Stomach (tissue), 9 donors: ENCODE results near the gene SH3PXD2A. TPM values are rescaled to one million over a fixed set of nuclear protein-coding genes. Genes with fewer than 3 reads are reported as not detected.
A peak's percentile ranks its signal among the peaks of the same experiment; 100 is the strongest.

ENCODE experiments used
- DNase-seq, 2 donors: peaks; one replicate each; pipeline versions ENCODE4 v3.0.0 to v3.0.0-alpha.2; 2013 to 2019
- H3K27ac ChIP-seq, 5 donors: fragments of 200-600 bp in 4 of 5; sonication (generic) in 4 of 5; one replicate each; pipeline ENCODE4 v1.5.1; 2013 to 2019; ENCODE audit warnings: mild to moderate bottlenecking in 1 of 5, moderate library complexity in 1 of 5
- H3K27me3 ChIP-seq, 3 donors: fragments of 200-600 bp; sonication (generic); one replicate each; pipeline ENCODE4 v1.5.1; 2017 to 2019; ENCODE audit warnings: mixed run types in 1 of 3
- H3K36me3 ChIP-seq, 4 donors: fragments of 200-600 bp; sonication (generic); 1 replicate in 3 of 4; 2 replicates in 1 of 4; pipeline ENCODE4 v1.5.1; 2016 to 2019
- H3K4me1 ChIP-seq, 4 donors: fragments of 200-600 bp; sonication (generic); one replicate each; pipeline ENCODE4 v1.5.1; 2016 to 2019
- H3K4me3 ChIP-seq, 4 donors: fragments of 200-600 bp; sonication (generic) in 3 of 4; one replicate each; pipeline ENCODE4 v1.5.1; 2016 to 2019; ENCODE audit warnings: mild to moderate bottlenecking in 1 of 4
- H3K9me3 ChIP-seq, 4 donors: fragments of 200-600 bp; sonication (generic); one replicate each; pipeline ENCODE4 v1.5.1; 2016 to 2019
- EP300 ChIP-seq: sonication (generic); formaldehyde crosslinking; IDR thresholded peaks from one replicate; pipeline ENCODE4 v1.6.1; 2017; ENCODE audit warnings: antibody characterized with exemption
- POLR2A ChIP-seq, 4 donors: fragments of 450-650 bp; IDR thresholded peaks; one replicate each; pipeline ENCODE4 v1.6.1; 2016; ENCODE audit warnings: antibody characterized with exemption in 4 of 4, control low read depth in 2 of 4, mild to moderate bottlenecking in 1 of 4, moderate library complexity in 1 of 4
- POLR2AphosphoS5 ChIP-seq, 3 donors: sonication (generic); formaldehyde crosslinking; IDR thresholded peaks; one replicate each; pipeline ENCODE4 v1.6.1; 2016; ENCODE audit warnings: antibody characterized with exemption in 3 of 3
- WGBS, 5 donors: extraction: QIAGEN DNeasy Blood & Tissue Kit in 3 of 5; methylation state at CpG; one replicate each; pipeline versions ENCODE4 v1.1.5 to v1.1.7; 2013 to 2018; 5-methylcytosine and 5-hydroxymethylcytosine counted together
- intact Hi-C: fragments of 100-400 bp; cut with DNase I; formaldehyde crosslinking; loops from one replicate; pipeline ENCODE4 v1.15.1; 2023; ENCODE audit warnings: low total_unique reads
- polyA plus RNA-seq, 3 donors: library from polyadenylated mRNA; stranded (reverse); fragments of 200-250 nt; gene quantifications; one replicate each; pipeline ENCODE4 v1.2.3, GENCODE V29; 2013
- total RNA-seq, 5 donors: library from RNA; depleted of rRNA; stranded (reverse); fragments of >200 nt; gene quantifications; one replicate each; pipeline versions ENCODE4 v1.1.0 to v1.2.3, GENCODE V29; 2014 to 2016
- TF ChIP-seq, protein P1 (sequence below), 7 experiments: fragments of 450-650 bp in 4 of 7; fragments of 200-600 bp in 3 of 7; sonication (generic) in 3 of 7; IDR thresholded peaks; one replicate each; pipeline ENCODE4 v1.5.1; 2016 to 2019; ENCODE audit warnings: antibody characterized with exemption in 7 of 7, control low read depth in 2 of 7, mild to moderate bottlenecking in 1 of 7
- donor health status: healthy with polysubstance abuse.
- donor health status: Bipolar disorder and iron deficiency.
- donor health status: healthy.

SH3PXD2A gene
- total and polyA plus RNA-seq, 8 donors = 12.8 to 51.6 (median 24.0) TPM

DNA sequence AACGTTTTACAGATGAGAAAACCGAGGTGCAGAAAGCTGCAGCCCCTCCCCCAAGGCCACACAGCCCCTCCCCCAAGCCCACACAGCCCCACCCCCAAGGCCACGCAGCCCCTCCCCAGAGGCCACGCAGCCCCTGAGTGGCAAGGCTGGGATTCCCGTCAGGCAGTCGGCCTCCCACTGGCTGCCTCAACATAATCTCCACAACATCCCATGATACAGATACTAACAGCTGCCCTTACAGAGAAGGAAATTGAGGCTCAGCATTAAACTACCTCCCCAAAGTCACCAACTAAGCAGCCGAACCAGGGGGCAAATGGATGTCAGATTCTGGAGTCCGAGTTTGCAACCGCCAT is 15.9 kb downstream of the SH3PXD2A start:
- no peaks in the 10 kb centered on the region for H3K9me3 ChIP-seq
- no peaks in the 10 kb centered on the region for H3K36me3 ChIP-seq
- TF ChIP-seq, protein P1, sequence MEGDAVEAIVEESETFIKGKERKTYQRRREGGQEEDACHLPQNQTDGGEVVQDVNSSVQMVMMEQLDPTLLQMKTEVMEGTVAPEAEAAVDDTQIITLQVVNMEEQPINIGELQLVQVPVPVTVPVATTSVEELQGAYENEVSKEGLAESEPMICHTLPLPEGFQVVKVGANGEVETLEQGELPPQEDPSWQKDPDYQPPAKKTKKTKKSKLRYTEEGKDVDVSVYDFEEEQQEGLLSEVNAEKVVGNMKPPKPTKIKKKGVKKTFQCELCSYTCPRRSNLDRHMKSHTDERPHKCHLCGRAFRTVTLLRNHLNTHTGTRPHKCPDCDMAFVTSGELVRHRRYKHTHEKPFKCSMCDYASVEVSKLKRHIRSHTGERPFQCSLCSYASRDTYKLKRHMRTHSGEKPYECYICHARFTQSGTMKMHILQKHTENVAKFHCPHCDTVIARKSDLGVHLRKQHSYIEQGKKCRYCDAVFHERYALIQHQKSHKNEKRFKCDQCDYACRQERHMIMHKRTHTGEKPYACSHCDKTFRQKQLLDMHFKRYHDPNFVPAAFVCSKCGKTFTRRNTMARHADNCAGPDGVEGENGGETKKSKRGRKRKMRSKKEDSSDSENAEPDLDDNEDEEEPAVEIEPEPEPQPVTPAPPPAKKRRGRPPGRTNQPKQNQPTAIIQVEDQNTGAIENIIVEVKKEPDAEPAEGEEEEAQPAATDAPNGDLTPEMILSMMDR (IDR thresholded peaks at IDR 0.05) = no peak
- TF ChIP-seq EP300 (no peak), POLR2A (IDR thresholded peaks at IDR 0.05) (no peak), POLR2AphosphoS5 (IDR thresholded peaks at IDR 0.05) (no peak)
- WGBS, 5 donors = 79 to 88% (median 87%) methylated on average over 9 of the region's 9 CpGs
- no peak overlapping the region for H3K27ac ChIP-seq
- intact Hi-C loops = no loop called here
- H3K4me1 ChIP-seq = peaks cover 41 to 75% (median 56%) of the 10 kb centered on the region in 4 donors
- no peak overlapping the region for H3K4me3 ChIP-seq
- no peaks in the 10 kb centered on the region for H3K27me3 ChIP-seq
- DNase-seq = no peak

DNA sequence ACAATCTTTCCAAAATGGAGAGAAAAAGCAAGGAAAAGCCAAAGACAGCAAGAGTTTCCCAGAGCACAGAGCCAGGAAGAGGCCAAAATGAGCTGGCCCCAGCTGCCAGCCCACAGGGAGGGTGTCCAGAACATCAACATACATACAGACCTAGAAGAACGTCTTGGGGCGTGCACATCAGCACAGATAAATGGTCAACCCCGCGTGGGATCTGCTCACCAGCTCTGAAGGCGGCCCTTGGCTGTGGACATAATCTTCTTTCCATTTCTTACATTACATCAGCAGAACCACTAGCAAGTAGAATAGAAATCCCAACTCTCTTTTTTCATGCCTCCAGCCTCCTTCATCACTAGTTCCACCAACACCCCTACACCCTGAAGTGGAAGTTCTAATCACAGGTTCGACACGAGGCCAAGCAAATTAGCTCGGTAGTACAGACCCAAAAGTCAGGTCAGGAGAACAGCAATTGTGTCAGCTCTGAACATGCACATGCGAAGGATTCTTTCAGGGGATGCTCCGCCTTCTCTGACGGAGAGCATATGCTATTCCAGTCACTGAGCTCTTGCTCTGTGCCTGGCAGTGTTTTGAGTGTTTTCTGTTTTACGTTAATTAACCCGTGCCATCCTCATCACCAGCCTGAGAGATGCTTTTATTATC is 16.4 kb downstream of the SH3PXD2A start:
- H3K9me3 ChIP-seq = no peaks in the 10 kb centered on the region
- no peaks in the 10 kb centered on the region for H3K36me3 ChIP-seq
- TF ChIP-seq POLR2AphosphoS5 (IDR thresholded peaks at IDR 0.05) (no peak), POLR2A (IDR thresholded peaks at IDR 0.05) (no peak)
- no peak for DNase-seq
- peak overlapping the region in 1 of 5 donors; percentile 22 for H3K27ac ChIP-seq
- H3K4me1 ChIP-seq = peaks cover 41 to 75% (median 56%) of the 10 kb centered on the region in 4 donors
- no peaks in the 10 kb centered on the region for H3K27me3 ChIP-seq
- WGBS, 5 donors = 77 to 84% (median 80%) methylated on average over 13 of the region's 13 CpGs
- intact Hi-C loops = no loop called here
- no peak overlapping the region for H3K4me3 ChIP-seq

- Histone ChIP-seq H3K36me3 (no peaks in the 10 kb centered on the region), H3K4me3 (no peak overlapping the region), H3K4me1 (peaks cover 37 to 72% (median 52%) of the 10 kb centered on the region in 4 donors), H3K9me3 (no peaks in the 10 kb centered on the region), H3K27me3 (no peaks in the 10 kb centered on the region), H3K27ac (no peak overlapping the region)
- no peak for DNase-seq
- WGBS, 5 donors = 84 to 92% (median 87%) methylated on average over 4 of the region's 4 CpGs
- TF ChIP-seq, protein P1 (IDR thresholded peaks at IDR 0.05) = no peak
- no peak for TF ChIP-seq POLR2A (IDR thresholded peaks at IDR 0.05)
- TF ChIP-seq EP300 = no peak
- no peak for TF ChIP-seq POLR2AphosphoS5 (IDR thresholded peaks at IDR 0.05)
- intact Hi-C loops = no loop called here
Measured at GRCh38 chr10:103838070-103838395, 17.3 kb downstream of the SH3PXD2A start.

DNA sequence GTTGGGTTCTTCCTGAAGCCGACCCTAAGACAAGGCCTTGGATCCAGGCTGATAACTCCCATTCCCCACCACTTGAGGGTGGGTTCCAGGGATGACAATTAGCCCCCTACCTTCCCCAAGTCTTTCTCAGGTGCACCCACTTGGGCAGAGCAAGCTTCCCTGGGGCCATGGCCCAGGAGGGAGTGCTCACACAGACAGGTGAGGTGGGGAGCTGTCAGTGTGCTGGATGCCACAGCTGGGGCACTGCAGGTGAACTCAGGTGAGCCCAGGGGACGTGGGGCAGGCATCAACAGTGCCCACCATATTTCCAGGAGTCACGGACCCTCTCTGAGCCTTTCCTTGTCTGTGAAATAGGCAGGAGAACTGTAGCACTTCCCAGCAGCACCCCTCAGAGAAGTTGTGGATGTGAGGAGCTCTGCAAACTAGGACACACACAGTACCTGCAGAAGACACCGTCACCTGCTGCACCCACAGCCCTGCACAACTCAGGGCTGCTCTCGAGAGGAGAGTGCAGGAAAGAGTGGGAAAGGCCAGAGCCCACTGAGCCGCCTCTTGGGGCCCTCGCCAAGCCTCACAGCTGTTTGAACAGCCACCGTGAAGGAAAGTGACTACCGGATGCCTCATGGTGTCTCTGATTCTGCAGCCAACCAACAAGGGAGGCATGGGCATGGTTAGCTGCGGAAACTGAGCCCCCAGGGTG is 17.9 kb downstream of the SH3PXD2A start:
- Histone ChIP-seq H3K4me3 (no peak overlapping the region), H3K4me1 (peaks cover 32 to 67% (median 49%) of the 10 kb centered on the region in 4 donors), H3K9me3 (no peaks in the 10 kb centered on the region), H3K27ac (no peak overlapping the region), H3K36me3 (no peaks in the 10 kb centered on the region), H3K27me3 (no peaks in the 10 kb centered on the region)
- TF ChIP-seq POLR2AphosphoS5 (IDR thresholded peaks at IDR 0.05) (no peak), POLR2A (IDR thresholded peaks at IDR 0.05) (no peak), EP300 (no peak)
- TF ChIP-seq, protein P1 (IDR thresholded peaks at IDR 0.05) = no peak
- WGBS, 5 donors = 65 to 85% (median 75%) methylated on average over 6 to 10 of the region's 10 CpGs
- DNase-seq = no peak
- intact Hi-C loops = no loop called here

GRCh38 chr10:103836861-103837260 is 18.5 kb downstream of the SH3PXD2A start:
- H3K4me1 ChIP-seq = peaks cover 32 to 64% (median 47%) of the 10 kb centered on the region in 4 donors
- no peak overlapping the region for H3K27ac ChIP-seq
- no peak for TF ChIP-seq EP300
- TF ChIP-seq, protein P1 (IDR thresholded peaks at IDR 0.05) = no peak
- no peak overlapping the region for H3K4me3 ChIP-seq
- no peaks in the 10 kb centered on the region for H3K27me3 ChIP-seq
- peak in 1 of 2 donors; percentile 79 for DNase-seq
- no peaks in the 10 kb centered on the region for H3K9me3 ChIP-seq
- intact Hi-C loops = no loop called here
- 42 to 59% (median 45%) methylated on average over 9 of the region's 9 CpGs for WGBS, 5 donors
- H3K36me3 ChIP-seq = no peaks in the 10 kb centered on the region
